DMS53 (cell line): ENCODE results near the gene RINT1.
"Not testable (repeated sequence)": the region's sequence is repeated elsewhere in the genome, so short reads cannot be mapped to it uniquely, and the experiment has no call there.

Source experiments
- DNase-seq: peaks from one replicate; lab custom pipeline; 2025; lab: John Stamatoyannopoulos, UW

RINT1 gene

DNA sequence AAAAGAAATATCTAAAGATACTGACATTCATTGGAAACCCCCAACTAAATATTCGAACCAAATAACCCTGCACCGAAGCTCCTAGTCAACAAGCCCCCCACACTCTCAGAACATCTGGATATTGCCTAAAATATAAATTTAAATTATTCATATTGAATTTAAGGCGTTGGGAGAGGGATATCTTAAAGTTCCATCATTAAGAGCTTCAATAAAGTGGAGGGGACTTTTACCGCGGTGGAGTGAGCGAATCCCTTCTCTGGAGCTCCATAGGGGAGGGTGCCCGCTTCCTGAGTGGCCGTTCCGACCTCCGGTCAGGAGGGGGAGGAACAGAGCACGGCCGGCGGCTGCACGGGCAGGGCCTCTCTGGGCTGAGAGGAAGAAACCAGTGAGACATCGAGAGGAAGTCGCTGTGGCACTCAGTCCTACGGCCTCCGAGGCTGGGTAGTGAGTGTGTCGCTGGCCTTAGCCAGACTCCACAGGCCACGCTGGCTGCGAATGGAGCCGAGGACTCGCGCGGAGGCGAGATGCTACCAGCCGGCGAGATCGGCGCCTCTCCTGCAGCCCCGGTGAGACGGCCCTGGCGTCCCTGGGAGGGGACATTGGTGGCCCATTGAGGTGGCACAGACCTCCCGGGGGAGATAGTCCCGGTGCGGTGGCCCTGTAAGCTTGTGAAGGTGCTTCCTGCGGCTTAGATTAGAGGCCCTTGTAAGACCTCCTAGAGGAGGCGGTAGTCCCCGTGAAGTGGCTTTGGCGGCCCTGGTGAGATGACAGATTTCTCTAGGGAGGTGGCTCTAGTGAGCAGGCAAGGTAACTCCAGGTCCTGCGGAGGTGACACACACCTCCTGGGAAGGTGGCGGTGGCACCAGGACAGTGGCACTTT, at the start of gene RINT1:
RINT1 (plus strand) TSS at position 410 of the 880 bp plus-strand sequence; CDS start at position 525, 115 bp downstream.
- peak; percentile 98 for DNase-seq

GRCh38 chr7:105487579-105488571, 44.1 kb upstream of the RINT1 start:
- peak; percentile 55 for DNase-seq

DNA sequence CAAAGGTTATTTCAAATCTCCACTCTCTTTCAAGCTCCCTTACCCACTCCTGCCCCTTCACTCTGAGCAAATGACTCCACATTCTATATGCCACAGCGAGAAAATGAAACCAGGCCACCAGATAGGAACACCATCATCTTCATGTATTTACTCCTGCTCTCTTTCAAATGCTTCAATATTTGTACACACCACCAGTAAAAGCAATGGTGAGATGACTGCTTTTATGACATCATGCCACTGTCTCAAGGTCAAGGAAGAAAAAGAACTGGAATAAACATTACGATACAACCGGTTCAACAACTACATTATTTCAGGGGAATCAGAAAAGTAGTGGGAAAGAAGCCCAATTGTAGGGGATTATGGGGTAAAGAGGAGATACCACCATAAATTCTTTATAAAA, 42.6 kb upstream of the RINT1 start:
- no peak for DNase-seq

- no peak for DNase-seq
These were observed 38.6 kb upstream of the RINT1 start for GRCh38 chr7:105493196-105493922.

GRCh38 chr7:105493923-105494315, 38.1 kb upstream of the RINT1 start:
- DNase-seq, result no peak

DNA sequence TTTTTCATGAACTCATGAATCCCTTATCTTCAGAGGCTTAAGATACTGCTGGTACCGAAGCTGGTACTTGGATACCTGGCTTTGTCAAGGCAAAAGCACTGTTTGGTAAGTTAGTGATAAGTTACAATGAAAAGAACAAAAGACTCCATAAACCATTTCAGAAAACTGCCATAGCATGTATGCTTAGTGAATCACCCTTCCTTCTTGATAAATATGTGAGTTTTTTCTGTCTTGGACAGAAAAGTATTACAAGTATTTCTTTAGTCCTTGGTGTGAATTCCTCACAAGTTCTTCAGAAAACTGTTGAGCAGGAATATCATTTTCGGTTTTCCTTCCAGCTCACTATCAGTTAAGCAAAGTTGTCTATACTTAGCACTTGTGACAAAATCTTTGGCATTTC, 35.5 kb upstream of the RINT1 start:
- no peak for DNase-seq

DNA sequence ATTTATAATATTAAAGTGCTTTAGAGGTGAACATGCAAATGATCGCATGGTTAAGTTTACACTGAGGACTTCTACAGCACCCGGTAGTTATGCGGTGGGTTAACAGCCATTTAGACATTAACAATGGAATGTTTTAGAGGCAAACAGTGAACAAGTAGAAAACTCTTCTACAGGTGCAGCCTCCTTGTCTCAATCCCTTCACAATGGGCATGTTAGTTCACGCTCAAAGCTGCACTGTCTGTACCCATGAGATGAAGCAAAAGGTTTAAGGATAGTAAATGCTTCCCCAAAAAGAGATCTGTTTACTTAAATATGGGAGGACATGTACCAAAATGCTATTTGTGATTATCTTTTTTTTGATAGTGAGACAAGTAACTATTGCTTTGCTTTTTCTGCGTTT, 35.0 kb upstream of the RINT1 start:
- DNase-seq, result no peak

DNA sequence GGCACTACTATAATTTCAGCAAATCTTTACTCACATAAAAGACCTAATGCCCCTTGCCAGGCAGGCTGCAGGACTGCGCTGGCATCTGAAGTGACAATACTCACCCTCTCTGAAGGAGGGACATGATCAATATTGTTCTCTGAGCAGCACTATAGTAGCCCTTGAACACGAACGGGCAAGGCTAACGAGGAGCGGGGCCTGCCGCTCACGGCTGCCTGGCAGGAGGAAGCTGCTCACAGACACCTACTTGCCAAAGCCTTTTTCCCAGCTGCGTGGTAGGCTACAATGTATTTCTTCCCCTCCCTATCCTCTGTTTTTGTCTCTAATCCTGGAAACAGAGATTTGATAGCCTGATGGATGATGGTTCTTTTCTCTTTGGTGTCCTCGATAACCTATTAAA, 29.8 kb upstream of the RINT1 start:
- no peak for DNase-seq

DNA sequence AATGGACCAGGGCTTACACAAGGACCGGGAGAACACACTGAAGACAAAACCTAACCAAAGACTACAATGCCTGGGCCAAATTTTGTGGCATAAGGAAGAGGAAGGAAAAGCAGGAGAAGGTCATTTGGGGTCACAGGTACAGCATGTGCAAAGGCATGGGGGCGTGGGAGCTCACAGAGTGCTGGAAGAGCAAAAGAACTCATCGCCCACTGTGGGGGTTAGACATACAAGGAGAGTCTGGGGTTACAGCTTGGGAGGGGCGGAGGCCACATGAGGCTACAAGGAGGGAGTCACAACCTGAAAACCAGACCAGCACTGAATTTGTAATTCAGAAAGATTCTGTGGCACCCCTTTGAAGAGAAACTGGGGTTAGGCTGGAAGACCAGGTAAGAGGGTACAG, 19.6 kb upstream of the RINT1 start:
- DNase-seq, result no peak

- DNase-seq, result no peak
These were observed 19.0 kb upstream of the RINT1 start for GRCh38 chr7:105512926-105513526.

GRCh38 chr7:105515610-105516009, 16.4 kb upstream of the RINT1 start:
- not testable (repeated sequence) for DNase-seq

DNA sequence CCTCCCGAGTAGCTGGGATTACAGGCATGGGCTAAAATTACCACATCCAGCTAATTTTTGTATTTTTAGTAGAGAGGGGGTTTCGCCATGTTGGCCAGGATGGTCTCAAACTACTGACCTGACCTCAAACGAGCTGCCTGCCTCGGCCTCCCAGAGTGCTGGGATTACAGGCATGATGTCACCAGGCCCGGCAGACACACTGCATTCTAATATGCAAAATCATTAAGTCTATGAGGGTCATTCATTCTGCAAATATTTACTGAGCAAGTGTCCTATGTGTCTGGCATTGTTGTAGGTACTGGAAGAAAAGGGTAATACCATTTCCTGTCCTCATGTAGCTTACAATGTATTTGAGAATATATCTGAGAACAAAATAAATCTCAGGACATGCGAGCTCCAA, 12.6 kb upstream of the RINT1 start:
- DNase-seq, result no peak

GRCh38 chr7:105520620-105521019, 11.4 kb upstream of the RINT1 start:
- not testable (repeated sequence) for DNase-seq

DNA sequence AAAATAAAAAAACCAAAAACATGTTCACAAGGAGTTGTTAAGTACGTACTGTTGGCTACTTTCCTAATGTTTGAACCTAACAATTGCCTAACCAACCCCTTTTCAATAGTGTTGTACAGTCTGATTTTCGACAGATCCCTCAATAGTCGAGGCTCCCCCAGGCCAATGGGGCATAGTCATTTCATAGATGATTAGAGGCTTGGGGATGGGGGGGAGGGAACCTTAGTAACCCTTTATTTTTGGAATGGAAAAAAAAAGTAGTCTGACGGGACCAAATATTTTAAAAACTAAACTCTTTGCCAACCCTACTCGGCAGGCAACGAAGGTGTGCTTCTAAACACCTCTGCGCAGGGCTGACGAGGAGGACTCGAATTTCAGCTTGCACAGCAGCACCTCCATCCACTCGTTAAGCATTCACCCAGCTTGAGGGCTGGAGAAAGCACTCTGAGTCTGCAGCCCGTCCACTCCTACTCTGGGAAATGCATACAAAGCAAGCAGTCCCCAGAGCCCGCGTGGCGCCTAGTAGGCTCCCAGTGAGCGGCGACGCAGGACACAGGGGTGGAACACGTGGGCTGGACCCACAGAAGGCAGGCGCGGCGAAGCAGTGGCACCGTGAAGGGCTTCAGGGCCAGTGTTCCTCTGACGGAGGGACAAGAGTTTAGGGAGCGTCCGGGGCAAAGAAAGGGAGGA, 10.8 kb upstream of the RINT1 start:
- DNase-seq, result peak; percentile 89

DNA sequence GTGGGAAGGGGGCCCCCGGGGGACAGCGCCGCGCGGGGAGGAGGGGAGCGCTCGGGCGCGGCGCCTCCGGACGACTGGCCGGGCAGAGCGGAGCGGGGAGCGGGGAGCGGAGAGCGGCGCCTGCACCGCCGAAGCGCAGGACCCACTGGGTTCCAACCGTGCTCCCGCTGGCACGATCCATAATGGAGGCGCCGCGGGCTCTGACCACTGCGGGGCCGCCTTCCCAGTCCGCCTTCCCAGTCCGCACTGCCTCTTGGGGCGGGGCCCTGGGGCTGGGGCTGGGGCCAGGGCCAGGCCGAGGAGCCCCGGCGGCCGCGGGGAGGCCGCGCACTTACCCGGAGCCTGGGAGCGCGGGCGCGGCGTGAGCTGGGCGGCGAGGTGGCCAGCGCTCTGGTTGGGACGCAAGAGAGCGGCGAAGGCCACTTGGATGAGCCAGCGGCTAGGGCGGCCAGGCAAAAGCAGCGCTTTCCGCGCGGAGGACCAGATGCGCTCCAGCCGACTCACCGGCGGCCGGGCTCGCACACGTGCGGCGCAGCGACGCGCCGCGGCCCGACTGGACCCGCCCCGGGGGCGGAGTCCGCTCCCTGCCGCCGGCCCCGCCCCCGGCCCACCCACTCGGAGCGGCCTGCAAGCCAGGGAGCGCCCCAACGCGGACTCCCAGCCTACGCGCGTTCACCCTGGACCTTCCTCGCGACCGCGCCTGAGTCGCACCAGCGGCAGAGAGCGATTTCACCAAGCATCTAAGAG, 10.1 kb upstream of the RINT1 start, which contains the start of gene PUS7:
PUS7 (minus strand) TSS at position 555 of the 747 bp plus-strand sequence. CDS start 13,759 bp downstream, outside the sequence.
- peak; percentile 98 for DNase-seq

- not testable (repeated sequence) for DNase-seq
These were observed 7.6 kb upstream of the RINT1 start for GRCh38 chr7:105524423-105524822.

DNA sequence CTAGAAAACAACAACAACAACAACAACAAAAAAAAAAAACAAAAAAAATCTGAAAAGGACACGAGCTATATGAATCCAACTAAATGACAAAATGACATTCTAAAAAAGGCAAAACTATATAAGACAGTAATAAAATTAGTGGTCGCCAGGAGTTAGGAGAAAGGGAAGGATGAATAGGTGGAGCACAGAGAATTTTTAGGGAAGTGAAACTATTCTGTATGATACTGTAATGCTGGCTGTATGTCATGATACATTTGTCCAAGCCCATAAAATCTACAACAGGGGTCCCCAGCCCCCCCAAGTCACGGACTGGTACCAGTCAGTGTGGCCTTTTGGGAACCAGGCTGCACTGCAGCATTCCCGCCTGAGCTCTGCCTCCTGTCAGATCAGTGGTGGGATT, 7.2 kb upstream of the RINT1 start:
- DNase-seq, result no peak

DNA sequence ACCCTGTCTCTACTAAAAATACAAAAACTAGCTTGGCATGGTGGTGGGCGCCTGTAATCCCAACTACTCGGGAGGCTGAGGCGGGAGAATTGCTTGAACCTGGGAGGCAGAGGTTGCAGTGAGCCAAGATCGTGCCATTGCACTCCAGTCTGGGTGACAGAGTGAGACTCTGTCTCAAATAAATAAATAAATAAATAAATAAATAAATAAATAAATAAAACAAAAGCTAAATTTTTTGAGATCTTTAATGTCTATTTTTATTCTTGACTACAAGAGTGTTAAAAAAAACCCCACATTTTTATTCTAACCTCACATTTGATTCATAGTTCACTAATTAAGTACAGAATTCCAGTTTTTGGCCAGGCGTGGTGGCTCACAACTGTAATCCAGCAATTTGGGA, 4.3 kb upstream of the RINT1 start:
- DNase-seq, result not testable (repeated sequence)

- peak; percentile 38 for DNase-seq
These were observed 1.9 kb upstream of the RINT1 start for GRCh38 chr7:105530126-105530525.

GRCh38 chr7:105530546-105530945, 1.5 kb upstream of the RINT1 start:
- no peak for DNase-seq
